GM12801 (cell line): ENCODE results near the gene MET.

ENCODE experiments used
- CTCF ChIP-seq: IDR thresholded peaks from one replicate; pipeline ENCODE4 v1.5.1; 2011; ENCODE audit warnings: control low read depth; ENCODE audit not compliant: insufficient read length; ENCODE audit errors: extremely low read depth

Gene MET

GRCh38 chr7:116709336-116709735 is 37.3 kb downstream of the MET start:
- no peak for TF ChIP-seq CTCF

GRCh38 chr7:116710764-116711452 is 38.9 kb downstream of the MET start:
- no peak for TF ChIP-seq CTCF

- no peak for TF ChIP-seq CTCF
Measured at GRCh38 chr7:116711790-116712189, 39.8 kb downstream of the MET start.

- TF ChIP-seq CTCF, result no peak
Measured at GRCh38 chr7:116713500-116713899, 41.5 kb downstream of the MET start.

- no peak for TF ChIP-seq CTCF
Measured at GRCh38 chr7:116713918-116714317, 41.9 kb downstream of the MET start.

- no peak for TF ChIP-seq CTCF
Measured at GRCh38 chr7:116715077-116715476, 43.1 kb downstream of the MET start.

GRCh38 chr7:116717137-116717536 is 45.1 kb downstream of the MET start:
- TF ChIP-seq CTCF, result no peak
